A549 (cell line): ENCODE data around the gene CDC73. TPM values are rescaled to one million over a fixed set of nuclear protein-coding genes. Genes with fewer than 3 reads are reported as not detected.

Source experiments
- ATAC-seq, 2 experiments: fragments of 200-7000 bp in 1 of 2; fragments of >200 bp in 1 of 2; cut with Nextera tagmentation in 1 of 2; cut with Tn5 transposase in 1 of 2; 3 replicates each; pipeline versions ENCODE4 v1.8.0 to v1.9.1; 2018 to 2020; ENCODE audit warnings: mild to moderate bottlenecking in 1 of 2, moderate library complexity in 1 of 2
- CTCF ChIA-PET: fragments of 300-600 bp; sonication (Branson Sonifier 250); formaldehyde crosslinking; extraction: SDS; loops from one replicate; lab custom pipeline; 2021; ENCODE audit warnings: antibody characterized with exemption, inconsistent platforms; lab: Yijun Ruan, JAX
- POLR2A ChIA-PET: fragments of 350-600 bp; formaldehyde crosslinking; extraction: SDS; loops from one replicate; lab custom pipeline; 2021; ENCODE audit warnings: antibody characterized with exemption, inconsistent platforms; lab: Yijun Ruan, JAX
- DNase-seq, 2 experiments: peaks; one replicate each; pipeline versions ENCODE4 v3.0.0 to v3.0.0-alpha.2; 2011 to 2016; ENCODE audit warnings: low read depth in 1 of 2, low spot score in 1 of 2
- FAIRE-seq: peaks from 2 replicates; lab custom pipeline; 2011; peaks lifted over from hg19 to GRCh38; lab: Jason Lieb, UNC
- H3K27ac ChIP-seq, 2 experiments: fragments of >200 bp; sonication (Bioruptor Twin); formaldehyde crosslinking; 3 replicates each; pipeline ENCODE4 v1.5.1; 2016 to 2017
- H3K4me1 ChIP-seq: fragments of >200 bp; sonication (Bioruptor Twin); formaldehyde crosslinking; 3 replicates; pipeline ENCODE4 v1.6.1; 2016
- H3K4me2 ChIP-seq: fragments of >200 bp; sonication (Bioruptor Twin); formaldehyde crosslinking; 3 replicates; pipeline ENCODE4 v1.6.1; 2016
- H3K4me3 ChIP-seq: fragments of >200 bp; sonication (Bioruptor Twin); formaldehyde crosslinking; 3 replicates; pipeline ENCODE4 v1.5.1; 2016
- H3K9me3 ChIP-seq: fragments of >200 bp; sonication (Bioruptor Twin); formaldehyde crosslinking; 3 replicates; pipeline ENCODE4 v1.6.1; 2016
- ATOH8 ChIP-seq: fragments of 250-450 bp; sonication (Bioruptor Pico); IDR thresholded peaks from 2 replicates; pipeline ENCODE4 v1.5.0; 2020; ENCODE audit warnings: low read depth, mild to moderate bottlenecking, moderate library complexity
- BCL3 ChIP-seq: fragments of >200 bp; sonication (Bioruptor Twin); formaldehyde crosslinking; IDR thresholded peaks from 3 replicates; pipeline ENCODE4 v1.6.1; 2016
- BHLHE40 ChIP-seq: IDR thresholded peaks from 2 replicates; pipeline ENCODE4 v1.6.1; 2012; ENCODE audit warnings: low read depth, low read length, inconsistent platforms
- CTCF ChIP-seq: fragments of >200 bp; sonication (Bioruptor Twin); formaldehyde crosslinking; IDR thresholded peaks from 3 replicates; pipeline ENCODE4 v1.5.1; 2016
- EHF ChIP-seq: fragments of 250-450 bp; sonication (Bioruptor Pico); IDR thresholded peaks from 2 replicates; pipeline ENCODE4 v1.5.0; 2020; ENCODE audit warnings: mild to moderate bottlenecking
- EHMT2 ChIP-seq: fragments of 200-600 bp; sonication (generic); IDR thresholded peaks from 2 replicates; pipeline ENCODE4 v1.6.1; 2016; ENCODE audit warnings: antibody characterized with exemption, low read depth, mild to moderate bottlenecking, moderate library complexity
- FOSB ChIP-seq: fragments of 250-450 bp; sonication (Bioruptor Pico); IDR thresholded peaks from 2 replicates; pipeline ENCODE4 v1.5.0; 2020; ENCODE audit warnings: mild to moderate bottlenecking, moderate library complexity
- HOXB13 ChIP-seq: fragments of 250-450 bp; sonication (Bioruptor Pico); IDR thresholded peaks from 2 replicates; pipeline ENCODE4 v1.5.0; 2020; ENCODE audit warnings: low read depth, mild to moderate bottlenecking, moderate library complexity
- JUN ChIP-seq, 2 experiments: fragments of >200 bp; sonication (Bioruptor Twin); formaldehyde crosslinking; IDR thresholded peaks; 2 replicates in 1 of 2; 3 replicates in 1 of 2; pipeline ENCODE4 v1.6.1; 2016 to 2017
- JUNB ChIP-seq: fragments of >200 bp; sonication (Bioruptor Twin); formaldehyde crosslinking; IDR thresholded peaks from 2 replicates; pipeline ENCODE4 v1.6.1; 2016
- KDM1A ChIP-seq: fragments of 200-600 bp; sonication (generic); IDR thresholded peaks from 2 replicates; pipeline ENCODE4 v1.6.1; 2016; ENCODE audit warnings: low read depth, mild to moderate bottlenecking
- MAZ ChIP-seq: fragments of 150-350 bp; IDR thresholded peaks from 2 replicates; pipeline ENCODE4 v1.6.1; 2014; ENCODE audit warnings: antibody characterized with exemption, low read depth, low read length, borderline replicate concordance
- MYC ChIP-seq: IDR thresholded peaks from 2 replicates; pipeline ENCODE4 v1.6.1; 2012; ENCODE audit warnings: mild to moderate bottlenecking, inconsistent platforms, low read length, improper control_type of control experiment, borderline replicate concordance
- NFE2L2 ChIP-seq: fragments of 150-350 bp; conservative IDR thresholded peaks from 2 replicates; pipeline ENCODE4 v1.6.1; 2014; ENCODE audit warnings: low read length
- NPAS2 ChIP-seq: fragments of 250-450 bp; sonication (Bioruptor Pico); IDR thresholded peaks from 2 replicates; pipeline ENCODE4 v1.8.0; 2022; ENCODE audit warnings: mild to moderate bottlenecking, moderate library complexity, borderline replicate concordance
- PHF8 ChIP-seq: fragments of 200-600 bp; sonication (generic); IDR thresholded peaks from 2 replicates; pipeline ENCODE4 v1.6.1; 2016; ENCODE audit warnings: low read depth, mild to moderate bottlenecking, antibody characterized with exemption, moderate library complexity, borderline replicate concordance
- REST ChIP-seq: fragments of 200-600 bp; sonication (generic); IDR thresholded peaks from 2 replicates; pipeline ENCODE4 v1.6.1; 2016; ENCODE audit warnings: antibody characterized with exemption, mild to moderate bottlenecking, moderate library complexity
- RNF2 ChIP-seq: fragments of 200-600 bp; sonication (generic); IDR thresholded peaks from 2 replicates; pipeline ENCODE4 v1.6.1; 2016; ENCODE audit warnings: low read depth, mild to moderate bottlenecking, antibody characterized with exemption, moderate library complexity, borderline replicate concordance
- ZSCAN20 ChIP-seq: fragments of 250-450 bp; sonication (Bioruptor Pico); IDR thresholded peaks from 2 replicates; pipeline ENCODE4 v1.8.0; 2022; ENCODE audit warnings: mild to moderate bottlenecking, moderate library complexity
- WGBS: methylation state at CpG from one replicate; pipeline ENCODE4 v1.1.6; 2017; ENCODE audit errors: missing lambda C conversion rate; 5-methylcytosine and 5-hydroxymethylcytosine counted together
- polyA plus RNA-seq, 4 experiments: library from polyadenylated mRNA; depleted of rRNA in 3 of 4; stranded (reverse); fragments of >200 nt; fragmentation: RNase III in 1 of 4; extraction: RNeasy Plus Mini Kit Qiagen cat#74134 plus additional on column Dnase treatment in 1 of 4; gene quantifications; 2 replicates in 3 of 4; 3 replicates in 1 of 4; pipeline ENCODE4 v1.2.3, GENCODE V29; 2011 to 2017
- TF ChIP-seq, protein P1 (sequence below): IDR thresholded peaks from 2 replicates; pipeline ENCODE4 v1.6.1; 2012
- TF ChIP-seq, protein P2 (sequence below): IDR thresholded peaks from 2 replicates; pipeline ENCODE4 v1.6.1; 2012; ENCODE audit warnings: low read depth, borderline replicate concordance
- TF ChIP-seq, protein P3 (sequence below): fragments of 150-350 bp; IDR thresholded peaks from 2 replicates; pipeline ENCODE4 v1.6.1; 2014; ENCODE audit warnings: low read depth, mild to moderate bottlenecking, low read length
- TF ChIP-seq, protein P4 (sequence below): IDR thresholded peaks from 2 replicates; pipeline ENCODE4 v1.6.1; 2012

CDC73 gene
- polyA plus RNA-seq, 2 of the 4 experiments (the other 2 are of a cell fraction), result 42.2 to 77.9 TPM

DNA sequence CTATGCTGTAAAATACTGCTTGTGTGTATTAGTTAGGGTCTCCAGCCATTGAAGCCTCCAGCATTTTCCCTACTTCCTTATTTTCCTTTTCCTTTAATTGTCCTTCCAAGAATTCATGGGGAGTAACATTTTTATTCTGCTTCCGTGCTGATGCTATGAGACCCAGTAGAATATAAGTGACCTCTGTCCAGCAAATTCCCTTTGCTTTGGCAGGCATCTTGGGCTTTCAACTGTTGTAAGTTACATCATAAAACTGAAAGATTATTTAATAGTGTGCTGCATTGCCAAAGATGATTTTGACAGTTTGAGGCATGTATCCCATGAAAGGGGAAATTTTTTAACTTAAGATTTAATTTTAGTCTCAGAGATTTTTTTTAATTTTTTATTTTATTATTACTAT lies 112.7 kb downstream of the CDC73 start:
- DNase-seq (no peak), FAIRE-seq (no peak), ATAC-seq (no peak)
- no peak overlapping the region for H3K27ac ChIP-seq
- H3K4me2 ChIP-seq, result no peak overlapping the region
- no peak for TF ChIP-seq JUNB
- no peak for TF ChIP-seq MAZ
- TF ChIP-seq, protein P1, sequence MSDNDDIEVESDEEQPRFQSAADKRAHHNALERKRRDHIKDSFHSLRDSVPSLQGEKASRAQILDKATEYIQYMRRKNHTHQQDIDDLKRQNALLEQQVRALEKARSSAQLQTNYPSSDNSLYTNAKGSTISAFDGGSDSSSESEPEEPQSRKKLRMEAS, result no peak
- TF ChIP-seq JUN (IDR thresholded peaks at IDR 0.05), result no peak
- TF ChIP-seq, protein P2, sequence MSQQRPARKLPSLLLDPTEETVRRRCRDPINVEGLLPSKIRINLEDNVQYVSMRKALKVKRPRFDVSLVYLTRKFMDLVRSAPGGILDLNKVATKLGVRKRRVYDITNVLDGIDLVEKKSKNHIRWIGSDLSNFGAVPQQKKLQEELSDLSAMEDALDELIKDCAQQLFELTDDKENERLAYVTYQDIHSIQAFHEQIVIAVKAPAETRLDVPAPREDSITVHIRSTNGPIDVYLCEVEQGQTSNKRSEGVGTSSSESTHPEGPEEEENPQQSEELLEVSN, result no peak
- TF ChIP-seq PHF8, result no peak
- no peak for TF ChIP-seq MYC
- no peak for TF ChIP-seq ATOH8 (CRISPR knock-in tag)
- TF ChIP-seq, protein P3, sequence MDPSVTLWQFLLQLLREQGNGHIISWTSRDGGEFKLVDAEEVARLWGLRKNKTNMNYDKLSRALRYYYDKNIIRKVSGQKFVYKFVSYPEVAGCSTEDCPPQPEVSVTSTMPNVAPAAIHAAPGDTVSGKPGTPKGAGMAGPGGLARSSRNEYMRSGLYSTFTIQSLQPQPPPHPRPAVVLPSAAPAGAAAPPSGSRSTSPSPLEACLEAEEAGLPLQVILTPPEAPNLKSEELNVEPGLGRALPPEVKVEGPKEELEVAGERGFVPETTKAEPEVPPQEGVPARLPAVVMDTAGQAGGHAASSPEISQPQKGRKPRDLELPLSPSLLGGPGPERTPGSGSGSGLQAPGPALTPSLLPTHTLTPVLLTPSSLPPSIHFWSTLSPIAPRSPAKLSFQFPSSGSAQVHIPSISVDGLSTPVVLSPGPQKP, result no peak
- TF ChIP-seq NPAS2, result no peak
- TF ChIP-seq EHMT2, result no peak
- TF ChIP-seq REST, result no peak
- TF ChIP-seq NFE2L2, result no peak
- TF ChIP-seq ZSCAN20 (CRISPR knock-in tag), result no peak
- TF ChIP-seq, protein P4, sequence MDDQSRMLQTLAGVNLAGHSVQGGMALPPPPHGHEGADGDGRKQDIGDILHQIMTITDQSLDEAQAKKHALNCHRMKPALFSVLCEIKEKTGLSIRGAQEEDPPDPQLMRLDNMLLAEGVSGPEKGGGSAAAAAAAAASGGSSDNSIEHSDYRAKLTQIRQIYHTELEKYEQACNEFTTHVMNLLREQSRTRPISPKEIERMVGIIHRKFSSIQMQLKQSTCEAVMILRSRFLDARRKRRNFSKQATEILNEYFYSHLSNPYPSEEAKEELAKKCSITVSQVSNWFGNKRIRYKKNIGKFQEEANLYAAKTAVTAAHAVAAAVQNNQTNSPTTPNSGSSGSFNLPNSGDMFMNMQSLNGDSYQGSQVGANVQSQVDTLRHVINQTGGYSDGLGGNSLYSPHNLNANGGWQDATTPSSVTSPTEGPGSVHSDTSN, result no peak
- 92% methylated on average over 1 of the region's 1 CpG for WGBS
- H3K4me1 ChIP-seq, result no peaks in the 10 kb centered on the region
- POLR2A ChIA-PET, result no interaction called here
- CTCF ChIA-PET, result no interaction called here
- no peaks in the 10 kb centered on the region for H3K9me3 ChIP-seq
- no peak overlapping the region for H3K4me3 ChIP-seq

- 95% methylated on average over 15 of the region's 15 CpGs for WGBS
- POLR2A ChIA-PET, result no interaction called here
- CTCF ChIA-PET, result no interaction called here
- Histone ChIP-seq H3K4me2 (no peak overlapping the region), H3K4me3 (no peak overlapping the region), H3K9me3 (no peaks in the 10 kb centered on the region), H3K27ac (no peak overlapping the region), H3K4me1 (no peaks in the 10 kb centered on the region)
- no peak for FAIRE-seq
- no peak for DNase-seq
- ATAC-seq, result no peak
- TF ChIP-seq RNF2, result no peak
- TF ChIP-seq HOXB13 (CRISPR knock-in tag), result no peak
- TF ChIP-seq BCL3, result no peak
- TF ChIP-seq FOSB (CRISPR knock-in tag), result no peak
- no peak for TF ChIP-seq BHLHE40
- TF ChIP-seq EHF (CRISPR knock-in tag), result no peak
- no peak for TF ChIP-seq CTCF
- TF ChIP-seq KDM1A, result no peak
- no peak for TF ChIP-seq MYC
- no peak for TF ChIP-seq MAZ
Observed at GRCh38 chr1:193237381-193237978, 115.6 kb downstream of the CDC73 start.
